BE2C (cell line): ENCODE results near the gene FAM83F. TPM values are rescaled to one million over a fixed set of nuclear protein-coding genes. Genes with fewer than 3 reads are reported as not detected.
"Not testable (repeated sequence)": the region's sequence is repeated elsewhere in the genome, so short reads cannot be mapped to it uniquely, and the experiment has no call there.

ENCODE experiments used
- DNase-seq: peaks from one replicate; pipeline ENCODE4 v3.0.0-alpha.2; 2020
- H3K27me3 ChIP-seq: fragments of 250-450 bp; sonication (Bioruptor Pico); 2 replicates; pipeline ENCODE4 v1.5.1; 2020; ENCODE audit warnings: mild to moderate bottlenecking
- H3K36me3 ChIP-seq: fragments of 250-450 bp; sonication (Bioruptor Pico); 2 replicates; pipeline ENCODE4 v1.5.1; 2020; ENCODE audit warnings: mild to moderate bottlenecking
- H3K4me1 ChIP-seq: fragments of 250-450 bp; sonication (Bioruptor Pico); 2 replicates; pipeline ENCODE4 v1.5.1; 2020
- H3K4me3 ChIP-seq: 2 replicates; pipeline ENCODE4 v1.5.1; 2011; ENCODE audit warnings: low read depth, low read length
- H3K9me3 ChIP-seq: fragments of 250-450 bp; sonication (Bioruptor Pico); 2 replicates; pipeline ENCODE4 v1.5.1; 2020
- CTCF ChIP-seq: IDR thresholded peaks from 2 replicates; pipeline ENCODE4 v1.5.1; 2012; ENCODE audit warnings: mild to moderate bottlenecking, low read depth, low read length
- polyA plus RNA-seq: library from polyadenylated mRNA; unstranded; fragments of >200 nt; gene quantifications from one replicate; pipeline ENCODE4 v1.2.1, GENCODE V29; 2012; ENCODE audit warnings: low read depth, missing spikeins; ENCODE audit not compliant: insufficient read length, insufficient read depth

The FAM83F gene
- polyA plus RNA-seq, result not detected

GRCh38 chr22:39994566-39995392 is at the start of gene FAM83F:
FAM83F (plus strand) TSS chr22:39994954; CDS start chr22:39995043, 89 bp downstream.
- no peak within 1 kb of the TSS for H3K4me3 ChIP-seq
- H3K9me3 ChIP-seq, result no peaks in the 10 kb centered on the region
- DNase-seq, result no peak
- H3K27me3 ChIP-seq, result no peaks in the 10 kb centered on the region
- H3K36me3 ChIP-seq, result no peaks in the 10 kb centered on the region
- peaks cover 16% of the 10 kb centered on the region for H3K4me1 ChIP-seq
- no peak for TF ChIP-seq CTCF

- Histone ChIP-seq H3K27me3 (no peaks in the 10 kb centered on the region; the same call in 1 of the 2 replicates), H3K4me1 (no peaks in the 10 kb centered on the region; the same call in 1 of the 2 replicates), H3K9me3 (no peaks in the 10 kb centered on the region), H3K4me3 (no peak overlapping the region), H3K36me3 (no peaks in the 10 kb centered on the region)
- no peak for TF ChIP-seq CTCF
- DNase-seq, result no peak
Measured at GRCh38 chr22:39946126-39946502, 48.6 kb upstream of the FAM83F start.

- H3K9me3 ChIP-seq, result no peaks in the 10 kb centered on the region
- TF ChIP-seq CTCF, result no peak
Measured at GRCh38 chr22:39946503-39947219, 48.1 kb upstream of the FAM83F start.

GRCh38 chr22:39947220-39948216 is 47.2 kb upstream of the FAM83F start:
- no peak for DNase-seq
- Histone ChIP-seq H3K27me3 (no peaks in the 10 kb centered on the region; the same call in 1 of the 2 replicates), H3K4me3 (no peak overlapping the region), H3K36me3 (no peaks in the 10 kb centered on the region), H3K9me3 (no peaks in the 10 kb centered on the region), H3K4me1 (no peaks in the 10 kb centered on the region; the same call in 1 of the 2 replicates)
- no peak for TF ChIP-seq CTCF

More at GRCh38 chr22:39946503-39947219, 48.1 kb upstream of the FAM83F start:
- no peak for DNase-seq
- Histone ChIP-seq H3K4me3 (no peak overlapping the region), H3K36me3 (no peaks in the 10 kb centered on the region), H3K27me3 (no peaks in the 10 kb centered on the region; the same call in 1 of the 2 replicates), H3K4me1 (no peaks in the 10 kb centered on the region; the same call in 1 of the 2 replicates)

- Histone ChIP-seq H3K4me3 (no peak overlapping the region), H3K9me3 (no peaks in the 10 kb centered on the region), H3K36me3 (no peaks in the 10 kb centered on the region), H3K27me3 (no peaks in the 10 kb centered on the region), H3K4me1 (no peaks in the 10 kb centered on the region)
- TF ChIP-seq CTCF, result no peak
- no peak for DNase-seq
Measured at GRCh38 chr22:39949964-39950737, 44.6 kb upstream of the FAM83F start.

GRCh38 chr22:39951603-39952293 is 43.0 kb upstream of the FAM83F start:
- H3K9me3 ChIP-seq, H3K27me3 ChIP-seq, H3K4me3 ChIP-seq, DNase-seq, H3K4me1 ChIP-seq, H3K36me3 ChIP-seq: not testable (repeated sequence)
